ENCODE measurements around the gene PRKG1. TPM values are rescaled to one million over a fixed set of nuclear protein-coding genes. Genes with fewer than 3 reads are reported as not detected.

PRKG1 gene
- total RNA-seq, 1 donor: 19.5 TPM

DNA sequence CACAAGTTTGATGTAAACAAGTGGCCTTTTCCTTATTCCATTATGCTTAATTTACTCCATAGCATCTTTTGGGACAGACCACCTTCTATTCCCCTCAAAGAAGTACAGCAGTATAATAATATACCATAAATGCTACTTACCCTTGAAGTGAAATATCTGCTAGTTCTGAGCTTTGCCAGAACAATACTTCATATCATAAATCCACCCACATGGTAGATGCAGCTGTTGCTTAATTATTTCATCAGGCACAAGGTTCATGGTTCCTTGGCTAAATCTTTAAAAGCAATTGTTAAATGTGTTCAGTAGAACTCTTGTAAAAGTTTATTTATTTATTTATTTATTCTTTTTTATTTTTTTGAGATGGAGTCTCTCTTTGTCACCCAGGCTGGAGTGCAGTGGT, 592.2 kb downstream of the PRKG1 start:
- no peaks in the 10 kb centered on the region for H3K9me3 ChIP-seq (ENCODE audit: low read depth, low read length)
- H3K4me2 ChIP-seq (ENCODE audit: insufficient read depth, low read length): no peak overlapping the region
- H4K20me1 ChIP-seq (ENCODE audit: insufficient read depth, low read length): no peaks in the 10 kb centered on the region
- TF ChIP-seq, protein P1, sequence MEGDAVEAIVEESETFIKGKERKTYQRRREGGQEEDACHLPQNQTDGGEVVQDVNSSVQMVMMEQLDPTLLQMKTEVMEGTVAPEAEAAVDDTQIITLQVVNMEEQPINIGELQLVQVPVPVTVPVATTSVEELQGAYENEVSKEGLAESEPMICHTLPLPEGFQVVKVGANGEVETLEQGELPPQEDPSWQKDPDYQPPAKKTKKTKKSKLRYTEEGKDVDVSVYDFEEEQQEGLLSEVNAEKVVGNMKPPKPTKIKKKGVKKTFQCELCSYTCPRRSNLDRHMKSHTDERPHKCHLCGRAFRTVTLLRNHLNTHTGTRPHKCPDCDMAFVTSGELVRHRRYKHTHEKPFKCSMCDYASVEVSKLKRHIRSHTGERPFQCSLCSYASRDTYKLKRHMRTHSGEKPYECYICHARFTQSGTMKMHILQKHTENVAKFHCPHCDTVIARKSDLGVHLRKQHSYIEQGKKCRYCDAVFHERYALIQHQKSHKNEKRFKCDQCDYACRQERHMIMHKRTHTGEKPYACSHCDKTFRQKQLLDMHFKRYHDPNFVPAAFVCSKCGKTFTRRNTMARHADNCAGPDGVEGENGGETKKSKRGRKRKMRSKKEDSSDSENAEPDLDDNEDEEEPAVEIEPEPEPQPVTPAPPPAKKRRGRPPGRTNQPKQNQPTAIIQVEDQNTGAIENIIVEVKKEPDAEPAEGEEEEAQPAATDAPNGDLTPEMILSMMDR (IDR thresholded peaks at IDR 0.05; ENCODE audit: extremely low read depth, low read depth, low read length): no peak
- H3K27me3 ChIP-seq (ENCODE audit: insufficient read depth, low read length): no peaks in the 10 kb centered on the region
- no peak for DNase-seq (ENCODE audit: insufficient read length, low spot score, missing footprints)
- no peaks in the 10 kb centered on the region for H3K36me3 ChIP-seq (ENCODE audit: insufficient read depth, low read length)
- no peak overlapping the region for H3K4me3 ChIP-seq (ENCODE audit: insufficient read depth, low read length)
- no peak overlapping the region for H3K27ac ChIP-seq (ENCODE audit: low read depth, low read length)
- H3K4me1 ChIP-seq (ENCODE audit: insufficient read depth, low read length): no peaks in the 10 kb centered on the region
- H3K79me2 ChIP-seq (ENCODE audit: insufficient read depth, low read length): no peaks in the 10 kb centered on the region
- no peak overlapping the region for H2AFZ ChIP-seq (ENCODE audit: low read length)

GRCh38 chr10:51667678-51668335, 593.5 kb downstream of the PRKG1 start:
- H3K9me3 ChIP-seq (ENCODE audit: low read depth, low read length): no peaks in the 10 kb centered on the region
- H3K4me2 ChIP-seq (ENCODE audit: insufficient read depth, low read length): no peak overlapping the region
- no peak overlapping the region for H3K4me3 ChIP-seq (ENCODE audit: insufficient read depth, low read length)
- H2AFZ ChIP-seq (ENCODE audit: low read length): no peak overlapping the region
- H3K27me3 ChIP-seq (ENCODE audit: insufficient read depth, low read length): no peaks in the 10 kb centered on the region
- TF ChIP-seq, protein P1 (IDR thresholded peaks at IDR 0.05; ENCODE audit: extremely low read depth, low read depth, low read length): no peak
- no peak overlapping the region for H3K27ac ChIP-seq (ENCODE audit: low read depth, low read length)
- no peaks in the 10 kb centered on the region for H3K79me2 ChIP-seq (ENCODE audit: insufficient read depth, low read length)
- no peaks in the 10 kb centered on the region for H4K20me1 ChIP-seq (ENCODE audit: insufficient read depth, low read length)
- no peaks in the 10 kb centered on the region for H3K36me3 ChIP-seq (ENCODE audit: insufficient read depth, low read length)
- no peaks in the 10 kb centered on the region for H3K4me1 ChIP-seq (ENCODE audit: insufficient read depth, low read length)
- DNase-seq (ENCODE audit: insufficient read length, low spot score, missing footprints): no peak

GRCh38 chr10:51668336-51668689, 594.0 kb downstream of the PRKG1 start:
- Histone ChIP-seq H3K4me2 (ENCODE audit: insufficient read depth, low read length) (no peak overlapping the region), H2AFZ (ENCODE audit: low read length) (no peak overlapping the region), H3K36me3 (ENCODE audit: insufficient read depth, low read length) (no peaks in the 10 kb centered on the region), H3K79me2 (ENCODE audit: insufficient read depth, low read length) (no peaks in the 10 kb centered on the region), H3K9me3 (ENCODE audit: low read depth, low read length) (no peaks in the 10 kb centered on the region), H4K20me1 (ENCODE audit: insufficient read depth, low read length) (no peaks in the 10 kb centered on the region), H3K27me3 (ENCODE audit: insufficient read depth, low read length) (no peaks in the 10 kb centered on the region), H3K27ac (ENCODE audit: low read depth, low read length) (no peak overlapping the region), H3K4me1 (ENCODE audit: insufficient read depth, low read length) (no peaks in the 10 kb centered on the region), H3K4me3 (ENCODE audit: insufficient read depth, low read length) (no peak overlapping the region)
- TF ChIP-seq, protein P1 (IDR thresholded peaks at IDR 0.05; ENCODE audit: extremely low read depth, low read depth, low read length): no peak
- no peak for DNase-seq (ENCODE audit: insufficient read length, low spot score, missing footprints)

DNA sequence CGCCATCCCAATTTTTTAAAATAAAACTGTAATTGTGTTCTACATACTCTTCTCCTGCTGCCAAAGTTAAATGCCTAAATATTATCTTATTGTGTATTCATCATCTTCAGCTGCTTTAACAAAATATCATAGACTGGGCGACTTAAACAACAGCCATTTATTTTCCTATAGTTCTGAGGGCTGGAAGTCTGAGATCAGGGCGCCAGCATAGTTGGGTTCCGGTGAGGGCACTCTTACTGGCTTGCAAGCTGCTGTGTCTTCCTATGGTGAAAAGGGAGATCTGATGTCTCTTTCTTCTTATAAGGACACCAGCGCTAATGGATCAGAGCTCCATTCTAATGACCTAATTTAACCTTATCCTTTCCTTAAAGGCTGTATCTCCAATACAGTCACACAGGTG, 594.8 kb downstream of the PRKG1 start:
- Histone ChIP-seq H3K27ac (ENCODE audit: low read depth, low read length) (no peak overlapping the region), H3K79me2 (ENCODE audit: insufficient read depth, low read length) (no peaks in the 10 kb centered on the region), H3K4me2 (ENCODE audit: insufficient read depth, low read length) (no peak overlapping the region), H3K9me3 (ENCODE audit: low read depth, low read length) (no peaks in the 10 kb centered on the region), H3K4me1 (ENCODE audit: insufficient read depth, low read length) (no peaks in the 10 kb centered on the region), H3K4me3 (ENCODE audit: insufficient read depth, low read length) (no peak overlapping the region), H4K20me1 (ENCODE audit: insufficient read depth, low read length) (no peaks in the 10 kb centered on the region), H2AFZ (ENCODE audit: low read length) (no peak overlapping the region), H3K36me3 (ENCODE audit: insufficient read depth, low read length) (no peaks in the 10 kb centered on the region), H3K27me3 (ENCODE audit: insufficient read depth, low read length) (no peaks in the 10 kb centered on the region)
- DNase-seq (ENCODE audit: insufficient read length, low spot score, missing footprints): no peak
- TF ChIP-seq, protein P1 (IDR thresholded peaks at IDR 0.05; ENCODE audit: extremely low read depth, low read depth, low read length): no peak
